ENCODE measurements around the gene EIF3K.
"Not testable (repeated sequence)": the region's sequence is repeated elsewhere in the genome, so short reads cannot be mapped to it uniquely, and the experiment has no call there.

The EIF3K gene, protein sequence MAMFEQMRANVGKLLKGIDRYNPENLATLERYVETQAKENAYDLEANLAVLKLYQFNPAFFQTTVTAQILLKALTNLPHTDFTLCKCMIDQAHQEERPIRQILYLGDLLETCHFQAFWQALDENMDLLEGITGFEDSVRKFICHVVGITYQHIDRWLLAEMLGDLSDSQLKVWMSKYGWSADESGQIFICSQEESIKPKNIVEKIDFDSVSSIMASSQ

DNA sequence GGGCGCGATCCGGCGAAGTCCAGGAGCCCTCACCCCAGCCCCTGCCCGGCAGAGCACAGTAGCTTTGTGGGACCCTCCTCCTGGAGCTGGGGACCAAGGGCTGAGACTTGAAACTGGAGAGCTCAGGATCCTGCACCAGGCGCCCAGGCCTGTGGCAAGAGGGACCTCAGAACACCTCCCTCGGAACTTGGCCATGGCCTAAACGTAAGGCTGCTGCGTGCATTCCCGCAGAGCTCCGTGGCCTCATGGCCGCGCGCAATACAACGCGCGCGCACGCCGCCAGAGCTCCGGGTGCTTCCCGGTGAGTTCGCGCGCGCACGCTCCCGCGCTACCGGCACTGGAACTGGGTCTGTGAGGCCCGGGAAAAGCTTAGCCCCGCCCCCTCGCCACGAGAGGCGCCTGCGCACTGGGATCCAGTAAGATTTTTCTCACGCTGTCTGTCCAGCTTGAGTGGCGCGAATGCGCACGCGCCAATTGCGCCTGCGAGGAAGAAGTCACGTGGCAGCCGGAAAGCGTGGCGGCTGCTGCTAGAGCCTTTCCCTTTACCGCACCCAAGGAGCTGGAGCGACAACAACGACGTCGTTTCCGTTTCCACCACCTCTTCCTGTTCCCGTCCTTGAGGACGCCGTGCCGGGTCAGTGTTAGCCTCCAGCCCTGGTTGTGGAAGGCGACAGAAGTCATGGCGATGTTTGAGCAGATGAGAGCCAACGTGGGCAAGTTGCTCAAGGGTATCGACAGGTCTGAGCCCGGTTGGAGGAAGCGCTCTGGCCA, at the start of gene EIF3K:
Gene EIF3K, plus strand, starts transcription at position 599 of the 771 bp plus-strand sequence. Its CDS starts 81 bp downstream, at position 680.
- in situ Hi-C loops (cut with HindIII; ENCODE audit: low sequenced_read_pairs): no loop called here

GRCh38 chr19:38569368-38569983, 49.5 kb upstream of the EIF3K start:
- in situ Hi-C loops (cut with HindIII; ENCODE audit: low sequenced_read_pairs): no loop called here

- in situ Hi-C loops (cut with HindIII; ENCODE audit: low sequenced_read_pairs): no loop called here
Observed at GRCh38 chr19:38571682-38572081, 47.3 kb upstream of the EIF3K start.

DNA sequence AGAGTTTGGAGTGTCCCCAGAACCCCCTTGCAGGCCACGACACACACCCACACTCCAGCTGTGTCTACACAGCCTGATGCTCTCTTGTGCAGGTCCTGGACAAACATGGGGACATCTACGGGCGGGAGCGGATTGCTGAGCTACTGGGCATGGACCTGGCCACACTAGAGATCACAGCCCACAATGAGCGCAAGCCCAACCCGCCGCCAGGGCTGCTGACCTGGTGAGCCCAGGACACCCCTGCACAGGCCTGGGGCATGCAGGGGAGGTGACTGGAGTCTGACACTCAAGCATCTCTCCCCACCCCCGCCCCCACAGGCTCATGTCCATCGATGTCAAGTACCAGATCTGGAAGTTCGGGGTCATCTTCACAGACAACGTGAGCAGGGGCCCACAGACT, 41.2 kb upstream of the EIF3K start:
- in situ Hi-C loops (cut with HindIII; ENCODE audit: low sequenced_read_pairs): no loop called here

DNA sequence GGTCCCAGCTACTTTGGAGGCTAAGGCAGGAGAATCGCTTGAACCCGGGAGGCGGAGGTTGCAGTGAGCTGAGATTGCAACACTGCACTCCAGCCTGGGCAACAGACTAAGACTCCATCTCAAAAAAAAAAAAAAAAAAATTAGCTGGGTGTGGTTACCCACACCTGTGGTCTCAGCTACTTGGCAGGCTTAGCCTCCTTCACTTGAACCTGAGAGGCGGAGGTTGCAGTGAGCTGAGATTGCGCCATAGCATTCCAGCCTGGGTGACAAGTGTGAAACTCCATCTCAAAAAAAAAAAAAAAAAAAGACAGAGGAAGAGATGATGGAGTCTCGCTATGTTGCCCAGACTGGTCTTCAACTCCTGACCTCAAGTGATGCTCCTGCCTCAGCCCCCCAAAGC, 39.7 kb upstream of the EIF3K start:
- in situ Hi-C loops (cut with HindIII; ENCODE audit: low sequenced_read_pairs): not testable (repeated sequence)

- in situ Hi-C loops (cut with HindIII; ENCODE audit: low sequenced_read_pairs): loop anchor here (5.0 to 10.0 kb wide), 2 partner anchors 53 to 125 kb away; no protein-coding TSS in a partner anchor
Observed at GRCh38 chr19:38580080-38580479, 38.9 kb upstream of the EIF3K start.

GRCh38 chr19:38583219-38583984, 35.6 kb upstream of the EIF3K start:
- in situ Hi-C loops (cut with HindIII; ENCODE audit: low sequenced_read_pairs): loop anchor here (5.0 to 10.0 kb wide), 2 partner anchors 56 to 129 kb away; no protein-coding TSS in a partner anchor

GRCh38 chr19:38583985-38584305, 35.0 kb upstream of the EIF3K start:
- in situ Hi-C loops (cut with HindIII; ENCODE audit: low sequenced_read_pairs): loop anchor here (5.0 to 10.0 kb wide), 2 partner anchors 57 to 129 kb away; no protein-coding TSS in a partner anchor

DNA sequence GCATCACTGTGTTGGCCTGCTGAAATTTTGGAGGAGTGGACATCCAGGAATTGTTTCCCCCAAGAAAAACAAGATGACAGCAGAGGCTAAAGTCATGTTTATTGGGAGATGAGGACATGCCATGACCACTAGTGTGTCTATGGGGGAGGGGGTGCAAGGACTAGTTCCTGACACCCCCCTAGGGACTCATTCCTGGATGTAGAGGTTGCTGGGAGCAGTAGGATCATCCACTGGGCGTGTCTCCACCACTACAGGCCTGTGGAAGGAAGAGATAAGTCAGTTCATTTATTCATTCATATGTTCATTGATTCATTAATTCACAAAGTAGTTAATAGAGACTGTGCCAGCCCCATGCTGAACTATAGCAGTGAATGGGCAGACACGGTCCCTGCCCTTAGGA, 31.4 kb upstream of the EIF3K start:
- in situ Hi-C loops (cut with HindIII; ENCODE audit: low sequenced_read_pairs): loop anchor here (10.0 kb wide), 1 partner anchor 133 kb away; no protein-coding TSS in a partner anchor

- in situ Hi-C loops (cut with HindIII; ENCODE audit: low sequenced_read_pairs): loop anchor here (10.0 kb wide), 1 partner anchor 133 kb away; no protein-coding TSS in a partner anchor
Observed at GRCh38 chr19:38588041-38588440, 30.9 kb upstream of the EIF3K start.

GRCh38 chr19:38592940-38593339, 26.0 kb upstream of the EIF3K start:
- in situ Hi-C loops (cut with HindIII; ENCODE audit: low sequenced_read_pairs): no loop called here

DNA sequence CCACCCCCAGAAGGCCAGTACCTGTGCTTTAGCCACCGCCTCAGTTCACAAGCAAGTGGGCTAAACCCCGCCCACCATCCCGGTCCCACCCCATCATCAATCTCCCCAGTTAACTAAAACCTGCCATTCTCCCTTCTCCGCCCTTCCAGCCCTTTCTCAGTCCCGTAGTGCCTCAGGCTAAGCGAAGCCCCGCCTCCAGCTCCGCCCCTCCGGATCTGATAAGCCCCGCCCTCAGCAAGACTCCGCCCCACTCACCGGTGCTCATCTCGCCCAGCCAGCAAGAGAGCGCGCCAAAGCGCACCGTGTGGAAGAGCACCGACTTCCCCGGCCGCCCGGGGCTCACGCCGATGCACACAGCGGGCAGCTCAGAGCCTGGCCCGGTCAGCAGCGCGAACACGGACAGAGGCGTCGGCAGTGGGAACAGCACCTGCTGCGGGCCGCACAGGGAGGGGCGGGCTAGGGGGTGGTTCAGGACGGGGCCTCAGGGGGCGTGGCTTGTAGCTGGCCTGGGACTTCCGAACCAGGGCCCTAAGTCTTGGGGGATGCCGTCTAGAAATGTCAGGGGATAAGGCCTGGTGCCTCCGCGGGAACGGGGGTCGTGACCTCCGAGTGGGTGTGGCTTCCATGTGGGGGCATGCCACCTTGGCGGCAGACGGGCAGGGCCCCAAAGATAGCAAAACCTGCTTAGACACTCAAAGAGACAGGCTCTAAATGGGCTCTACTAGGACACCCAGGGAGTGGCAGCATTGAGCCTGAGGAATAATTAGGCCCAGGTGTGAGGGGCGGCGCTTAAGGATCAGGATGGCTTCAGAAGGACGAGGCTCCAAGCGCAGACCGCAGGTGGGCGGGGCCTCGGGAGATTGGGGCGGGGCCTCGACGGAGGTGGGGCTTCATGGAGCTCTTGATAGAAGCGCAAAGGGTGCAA, 22.7 kb upstream of the EIF3K start:
- in situ Hi-C loops (cut with HindIII; ENCODE audit: low sequenced_read_pairs): no loop called here

DNA sequence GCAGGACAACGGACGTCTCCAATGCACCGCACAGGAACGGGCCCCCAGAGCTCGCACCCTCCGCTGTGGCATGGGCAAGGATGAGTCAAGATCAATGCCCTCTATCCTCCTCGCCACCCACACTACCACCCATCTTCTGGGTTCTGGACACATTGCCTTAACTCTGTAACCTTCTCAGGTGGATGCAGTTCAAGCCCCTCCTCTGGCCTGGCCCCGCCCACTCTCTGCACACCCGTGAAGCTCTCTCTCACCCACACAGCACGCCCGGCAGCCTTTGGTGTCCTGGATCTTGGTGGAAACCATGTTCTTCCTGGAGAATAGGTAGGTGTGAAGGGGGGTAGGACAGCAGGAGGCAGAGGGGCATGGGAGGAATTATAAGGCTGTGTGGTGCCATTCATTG, 21.9 kb upstream of the EIF3K start:
- in situ Hi-C loops (cut with HindIII; ENCODE audit: low sequenced_read_pairs): no loop called here

DNA sequence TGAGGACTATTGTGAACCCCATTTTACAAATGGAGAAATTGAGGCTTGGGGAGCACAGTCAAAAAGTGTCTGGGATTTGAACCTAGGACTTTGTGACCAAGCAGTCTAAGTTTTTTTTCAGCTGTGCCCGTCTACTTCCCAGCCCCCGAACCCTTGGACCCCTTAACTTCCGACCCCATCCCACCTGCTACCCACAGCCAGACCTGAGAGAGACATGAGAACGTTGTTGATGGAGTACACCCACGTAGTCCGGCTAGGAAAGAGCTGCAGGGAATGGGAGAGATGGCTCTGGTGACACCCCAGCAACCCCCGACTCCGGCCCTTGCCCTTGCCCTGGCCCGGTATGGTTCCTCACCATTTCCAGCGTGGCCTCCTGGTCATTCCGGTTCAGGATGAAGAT, 19.3 kb upstream of the EIF3K start:
- in situ Hi-C loops (cut with HindIII; ENCODE audit: low sequenced_read_pairs): no loop called here

- in situ Hi-C loops (cut with HindIII; ENCODE audit: low sequenced_read_pairs): not testable (repeated sequence)
Observed at GRCh38 chr19:38602856-38603255, 16.1 kb upstream of the EIF3K start.

- in situ Hi-C loops (cut with HindIII; ENCODE audit: low sequenced_read_pairs): no loop called here
Observed at GRCh38 chr19:38606131-38606530, 12.9 kb upstream of the EIF3K start.

DNA sequence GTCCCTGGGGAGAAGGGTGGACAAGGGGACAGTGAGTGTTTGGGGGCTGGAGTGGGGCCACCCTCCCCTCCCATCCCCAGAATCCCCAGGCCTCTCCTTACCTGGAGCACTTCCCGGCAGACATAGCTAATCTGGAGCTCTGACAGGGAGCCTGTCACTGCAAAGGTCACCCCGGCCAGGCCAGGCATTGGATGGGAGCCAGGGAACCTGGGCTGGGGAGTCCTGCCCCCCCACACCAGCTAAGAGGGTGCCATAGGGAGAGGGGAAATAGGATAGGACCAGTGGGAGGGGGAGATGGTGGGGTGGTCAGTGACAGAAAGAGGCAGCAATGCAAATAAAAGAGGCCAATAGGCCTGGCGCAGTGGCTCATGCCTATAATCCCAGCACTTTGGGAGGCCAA, 4.7 kb upstream of the EIF3K start:
- in situ Hi-C loops (cut with HindIII; ENCODE audit: low sequenced_read_pairs): no loop called here

DNA sequence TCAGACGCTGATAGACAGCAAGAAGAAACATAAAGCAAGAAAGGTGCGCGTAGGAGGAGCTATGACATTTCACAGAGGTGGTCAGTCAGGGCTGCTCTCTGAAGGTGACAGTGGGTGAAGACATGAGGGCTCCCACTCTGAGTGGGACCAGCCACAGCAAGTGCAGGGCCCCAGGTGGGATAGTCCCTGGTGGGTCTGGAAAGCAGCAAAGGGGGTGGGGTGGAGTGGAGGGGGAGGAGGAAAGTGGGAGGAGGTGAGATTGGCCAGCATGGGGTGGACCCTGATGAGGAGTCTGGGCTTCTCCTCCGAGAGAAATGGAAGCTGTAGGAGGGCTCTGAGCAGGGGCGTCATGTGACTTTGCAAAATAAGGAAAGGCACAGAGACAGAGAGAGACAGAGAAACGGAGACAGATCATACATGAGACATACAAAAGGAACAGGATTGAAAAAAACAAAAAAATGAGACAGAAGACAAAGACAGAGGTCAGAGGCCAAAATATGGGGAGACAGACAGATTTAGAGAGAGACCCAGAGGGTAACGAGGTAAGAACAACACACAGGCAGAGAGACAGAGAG, 3.9 kb upstream of the EIF3K start:
- in situ Hi-C loops (cut with HindIII; ENCODE audit: low sequenced_read_pairs): no loop called here

GRCh38 chr19:38616265-38616664, 2.7 kb upstream of the EIF3K start:
- in situ Hi-C loops (cut with HindIII; ENCODE audit: low sequenced_read_pairs): no loop called here
